ENCODE results near the gene MARCHF3. TPM values are rescaled to one million over a fixed set of nuclear protein-coding genes. Genes with fewer than 3 reads are reported as not detected.

Gene MARCHF3
- polyA plus RNA-seq, 2 of the 4 experiments (the other 2 are of a cell fraction): 0.39 to 0.68 TPM

DNA sequence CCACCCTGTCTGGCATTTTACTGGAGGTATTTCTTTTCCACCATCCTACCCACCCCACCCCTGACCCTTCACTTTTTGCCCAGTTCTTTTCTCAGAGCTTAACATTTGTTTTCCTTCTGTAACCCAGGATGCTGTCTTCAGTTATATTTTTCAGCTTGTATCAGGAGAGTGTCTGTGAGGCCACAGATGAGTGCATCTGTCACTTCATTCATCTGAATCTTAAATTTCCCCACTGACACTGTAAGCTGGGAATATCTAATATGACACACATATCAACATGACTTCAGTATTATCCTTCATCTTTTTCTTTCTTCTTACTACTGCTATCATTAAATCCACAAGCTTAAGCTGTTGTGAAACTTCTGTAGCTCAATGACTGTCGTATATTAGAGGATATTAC lies 4.9 kb downstream of the MARCHF3 start:
- no peak for DNase-seq (ENCODE audit: low read depth in 1 of 2, low spot score in 1 of 2)
- POLR2A ChIA-PET: no interaction called here
- CTCF ChIA-PET: interaction anchor here (0.5 to 1.6 kb wide), 4 partner anchors 10 to 424 kb away, joined by 3 to 4 read pairs (median 3); no protein-coding TSS in a partner anchor
- H3K4me1 ChIP-seq: no peaks in the 10 kb centered on the region
- no peak overlapping the region for H3K27ac ChIP-seq
- H3K4me3 ChIP-seq: no peak overlapping the region
- WGBS (ENCODE audit: missing lambda C conversion rate): 36% methylated on average over 1 of the region's 1 CpG
- no peak for FAIRE-seq
- ATAC-seq: no peak
- no peaks in the 10 kb centered on the region for H3K9me3 ChIP-seq
- TF ChIP-seq, protein P1, sequence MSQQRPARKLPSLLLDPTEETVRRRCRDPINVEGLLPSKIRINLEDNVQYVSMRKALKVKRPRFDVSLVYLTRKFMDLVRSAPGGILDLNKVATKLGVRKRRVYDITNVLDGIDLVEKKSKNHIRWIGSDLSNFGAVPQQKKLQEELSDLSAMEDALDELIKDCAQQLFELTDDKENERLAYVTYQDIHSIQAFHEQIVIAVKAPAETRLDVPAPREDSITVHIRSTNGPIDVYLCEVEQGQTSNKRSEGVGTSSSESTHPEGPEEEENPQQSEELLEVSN (IDR thresholded peaks at IDR 0.05; ENCODE audit: borderline replicate concordance, low read depth): no peak
- TF ChIP-seq FOSB (CRISPR knock-in tag; IDR thresholded peaks at IDR 0.05) (no peak), HOXA7 (CRISPR knock-in tag; IDR thresholded peaks at IDR 0.05) (no peak), RNF2 (IDR thresholded peaks at IDR 0.05; ENCODE audit: borderline replicate concordance, low read depth) (no peak), ZNF302 (CRISPR knock-in tag; IDR thresholded peaks at IDR 0.05) (no peak), CBX2 (IDR thresholded peaks at IDR 0.05; ENCODE audit: borderline replicate concordance, low read depth) (no peak), HOXB5 (CRISPR knock-in tag; IDR thresholded peaks at IDR 0.05) (no peak), POLR2AphosphoS2 (conservative IDR thresholded peaks at IDR 0.05; ENCODE audit: low read length) (no peak), EP300 (IDR thresholded peaks at IDR 0.05) (no peak), SMC3 (IDR thresholded peaks at IDR 0.05) (no peak), ZFP36 (IDR thresholded peaks at IDR 0.05; ENCODE audit: borderline replicate concordance, partially characterized antibody) (no peak)
- TF ChIP-seq, protein P2, sequence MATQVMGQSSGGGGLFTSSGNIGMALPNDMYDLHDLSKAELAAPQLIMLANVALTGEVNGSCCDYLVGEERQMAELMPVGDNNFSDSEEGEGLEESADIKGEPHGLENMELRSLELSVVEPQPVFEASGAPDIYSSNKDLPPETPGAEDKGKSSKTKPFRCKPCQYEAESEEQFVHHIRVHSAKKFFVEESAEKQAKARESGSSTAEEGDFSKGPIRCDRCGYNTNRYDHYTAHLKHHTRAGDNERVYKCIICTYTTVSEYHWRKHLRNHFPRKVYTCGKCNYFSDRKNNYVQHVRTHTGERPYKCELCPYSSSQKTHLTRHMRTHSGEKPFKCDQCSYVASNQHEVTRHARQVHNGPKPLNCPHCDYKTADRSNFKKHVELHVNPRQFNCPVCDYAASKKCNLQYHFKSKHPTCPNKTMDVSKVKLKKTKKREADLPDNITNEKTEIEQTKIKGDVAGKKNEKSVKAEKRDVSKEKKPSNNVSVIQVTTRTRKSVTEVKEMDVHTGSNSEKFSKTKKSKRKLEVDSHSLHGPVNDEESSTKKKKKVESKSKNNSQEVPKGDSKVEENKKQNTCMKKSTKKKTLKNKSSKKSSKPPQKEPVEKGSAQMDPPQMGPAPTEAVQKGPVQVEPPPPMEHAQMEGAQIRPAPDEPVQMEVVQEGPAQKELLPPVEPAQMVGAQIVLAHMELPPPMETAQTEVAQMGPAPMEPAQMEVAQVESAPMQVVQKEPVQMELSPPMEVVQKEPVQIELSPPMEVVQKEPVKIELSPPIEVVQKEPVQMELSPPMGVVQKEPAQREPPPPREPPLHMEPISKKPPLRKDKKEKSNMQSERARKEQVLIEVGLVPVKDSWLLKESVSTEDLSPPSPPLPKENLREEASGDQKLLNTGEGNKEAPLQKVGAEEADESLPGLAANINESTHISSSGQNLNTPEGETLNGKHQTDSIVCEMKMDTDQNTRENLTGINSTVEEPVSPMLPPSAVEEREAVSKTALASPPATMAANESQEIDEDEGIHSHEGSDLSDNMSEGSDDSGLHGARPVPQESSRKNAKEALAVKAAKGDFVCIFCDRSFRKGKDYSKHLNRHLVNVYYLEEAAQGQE (IDR thresholded peaks at IDR 0.05): no peak
- TF ChIP-seq, protein P3, sequence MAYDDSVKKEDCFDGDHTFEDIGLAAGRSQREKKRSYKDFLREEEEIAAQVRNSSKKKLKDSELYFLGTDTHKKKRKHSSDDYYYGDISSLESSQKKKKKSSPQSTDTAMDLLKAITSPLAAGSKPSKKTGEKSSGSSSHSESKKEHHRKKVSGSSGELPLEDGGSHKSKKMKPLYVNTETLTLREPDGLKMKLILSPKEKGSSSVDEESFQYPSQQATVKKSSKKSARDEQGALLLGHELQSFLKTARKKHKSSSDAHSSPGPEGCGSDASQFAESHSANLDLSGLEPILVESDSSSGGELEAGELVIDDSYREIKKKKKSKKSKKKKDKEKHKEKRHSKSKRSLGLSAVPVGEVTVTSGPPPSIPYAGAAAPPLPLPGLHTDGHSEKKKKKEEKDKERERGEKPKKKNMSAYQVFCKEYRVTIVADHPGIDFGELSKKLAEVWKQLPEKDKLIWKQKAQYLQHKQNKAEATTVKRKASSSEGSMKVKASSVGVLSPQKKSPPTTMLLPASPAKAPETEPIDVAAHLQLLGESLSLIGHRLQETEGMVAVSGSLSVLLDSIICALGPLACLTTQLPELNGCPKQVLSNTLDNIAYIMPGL (CRISPR knock-in tag; IDR thresholded peaks at IDR 0.05; ENCODE audit: borderline replicate concordance): no peak
- H3K4me2 ChIP-seq: no peak overlapping the region

DNA sequence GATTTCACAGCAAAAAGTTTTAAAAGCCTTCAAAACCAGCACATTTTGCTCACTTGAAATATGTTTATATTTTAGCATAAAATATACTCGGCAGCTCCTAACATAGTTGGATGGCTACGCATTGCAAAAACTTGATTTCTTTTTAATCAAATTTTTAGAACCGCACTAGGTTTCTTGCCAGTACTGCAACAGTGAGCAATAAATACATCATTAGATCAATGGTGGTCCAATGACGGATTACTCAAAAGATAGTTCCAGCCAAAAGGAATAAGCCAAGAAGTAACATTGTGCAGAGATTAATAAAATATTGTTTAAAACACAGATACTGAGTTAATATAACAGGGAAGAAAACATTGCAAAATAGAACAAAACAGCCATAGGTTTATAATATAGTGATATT lies 5.5 kb downstream of the MARCHF3 start:
- Histone ChIP-seq H3K9me3 (no peaks in the 10 kb centered on the region), H3K4me1 (no peaks in the 10 kb centered on the region), H3K4me2 (no peak overlapping the region), H3K4me3 (no peak overlapping the region), H3K27ac (no peak overlapping the region)
- CTCF ChIA-PET: interaction anchor here (1.2 to 1.6 kb wide), 2 partner anchors 9 to 423 kb away, joined by 3 read pairs; no protein-coding TSS in a partner anchor
- FAIRE-seq (no peak), DNase-seq (ENCODE audit: low read depth in 1 of 2, low spot score in 1 of 2) (no peak), ATAC-seq (no peak)
- POLR2A ChIA-PET: no interaction called here
- no peak for TF ChIP-seq ZNF302 (CRISPR knock-in tag; IDR thresholded peaks at IDR 0.05)
- TF ChIP-seq POLR2AphosphoS2 (conservative IDR thresholded peaks at IDR 0.05; ENCODE audit: low read length): no peak
- TF ChIP-seq, protein P4, sequence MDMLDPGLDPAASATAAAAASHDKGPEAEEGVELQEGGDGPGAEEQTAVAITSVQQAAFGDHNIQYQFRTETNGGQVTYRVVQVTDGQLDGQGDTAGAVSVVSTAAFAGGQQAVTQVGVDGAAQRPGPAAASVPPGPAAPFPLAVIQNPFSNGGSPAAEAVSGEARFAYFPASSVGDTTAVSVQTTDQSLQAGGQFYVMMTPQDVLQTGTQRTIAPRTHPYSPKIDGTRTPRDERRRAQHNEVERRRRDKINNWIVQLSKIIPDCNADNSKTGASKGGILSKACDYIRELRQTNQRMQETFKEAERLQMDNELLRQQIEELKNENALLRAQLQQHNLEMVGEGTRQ (IDR thresholded peaks at IDR 0.05): no peak
- no peak for TF ChIP-seq FOXS1 (CRISPR knock-in tag; IDR thresholded peaks at IDR 0.05)
- no peak for TF ChIP-seq EHF (CRISPR knock-in tag; IDR thresholded peaks at IDR 0.05)
- TF ChIP-seq, protein P5, sequence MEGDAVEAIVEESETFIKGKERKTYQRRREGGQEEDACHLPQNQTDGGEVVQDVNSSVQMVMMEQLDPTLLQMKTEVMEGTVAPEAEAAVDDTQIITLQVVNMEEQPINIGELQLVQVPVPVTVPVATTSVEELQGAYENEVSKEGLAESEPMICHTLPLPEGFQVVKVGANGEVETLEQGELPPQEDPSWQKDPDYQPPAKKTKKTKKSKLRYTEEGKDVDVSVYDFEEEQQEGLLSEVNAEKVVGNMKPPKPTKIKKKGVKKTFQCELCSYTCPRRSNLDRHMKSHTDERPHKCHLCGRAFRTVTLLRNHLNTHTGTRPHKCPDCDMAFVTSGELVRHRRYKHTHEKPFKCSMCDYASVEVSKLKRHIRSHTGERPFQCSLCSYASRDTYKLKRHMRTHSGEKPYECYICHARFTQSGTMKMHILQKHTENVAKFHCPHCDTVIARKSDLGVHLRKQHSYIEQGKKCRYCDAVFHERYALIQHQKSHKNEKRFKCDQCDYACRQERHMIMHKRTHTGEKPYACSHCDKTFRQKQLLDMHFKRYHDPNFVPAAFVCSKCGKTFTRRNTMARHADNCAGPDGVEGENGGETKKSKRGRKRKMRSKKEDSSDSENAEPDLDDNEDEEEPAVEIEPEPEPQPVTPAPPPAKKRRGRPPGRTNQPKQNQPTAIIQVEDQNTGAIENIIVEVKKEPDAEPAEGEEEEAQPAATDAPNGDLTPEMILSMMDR (IDR thresholded peaks at IDR 0.05): no peak
- no peak for TF ChIP-seq FOSB (CRISPR knock-in tag; IDR thresholded peaks at IDR 0.05)
- WGBS (ENCODE audit: missing lambda C conversion rate): 83% methylated on average over 4 of the region's 4 CpGs

All from A549 (cell line).